NCI-H1694 (cell line): Measurements from ENCODE around the gene GRID2.
"Not testable (repeated sequence)": the region's sequence is repeated elsewhere in the genome, so short reads cannot be mapped to it uniquely, and the experiment has no call there.

Source experiments
- DNase-seq: peaks from one replicate; lab custom pipeline; 2025; lab: John Stamatoyannopoulos, UW

GRID2 gene

GRCh38 chr4:93529692-93530372 is 1226.1 kb downstream of the GRID2 start:
- DNase-seq: no peak

DNA sequence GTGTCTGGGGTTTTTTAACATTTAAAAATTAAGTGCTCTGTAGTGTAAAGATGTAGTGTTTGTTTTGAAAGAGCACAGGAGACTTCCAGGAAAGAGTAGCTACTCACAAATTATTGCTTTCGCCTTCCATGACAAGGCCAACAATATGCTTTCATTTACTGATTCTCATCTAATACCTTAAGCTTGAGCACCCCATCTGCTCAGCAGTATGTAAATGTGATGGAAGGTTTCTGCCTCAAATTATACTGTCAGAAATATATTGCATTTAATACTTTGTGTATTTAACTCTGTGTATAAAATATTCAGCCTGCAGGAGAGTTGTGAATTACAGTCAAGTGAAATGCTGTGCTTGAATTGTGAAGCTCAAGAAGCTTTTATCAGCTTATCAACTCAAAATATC is 1228.5 kb downstream of the GRID2 start:
- DNase-seq: no peak

- no peak for DNase-seq
Measured at GRCh38 chr4:93540562-93540961, 1236.8 kb downstream of the GRID2 start.

DNA sequence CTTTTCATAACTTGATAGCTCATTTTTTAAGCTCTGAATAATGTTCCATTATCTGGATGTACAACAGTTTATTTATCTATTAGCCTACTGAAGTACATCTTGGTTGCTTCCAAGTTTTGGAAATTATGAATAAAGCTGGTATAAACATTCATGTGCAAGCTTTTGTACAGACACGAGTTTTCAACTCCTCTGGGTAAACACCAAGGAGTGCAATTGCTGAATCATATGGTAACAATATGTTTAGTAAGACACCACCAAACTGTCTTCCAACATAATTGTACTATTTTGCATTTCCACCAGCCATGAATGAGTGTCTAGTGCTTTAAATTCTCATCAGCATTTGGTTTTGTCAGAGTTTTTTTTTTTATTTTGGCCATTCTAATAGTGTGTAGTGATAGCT is 1258.1 kb downstream of the GRID2 start:
- DNase-seq: no peak

DNA sequence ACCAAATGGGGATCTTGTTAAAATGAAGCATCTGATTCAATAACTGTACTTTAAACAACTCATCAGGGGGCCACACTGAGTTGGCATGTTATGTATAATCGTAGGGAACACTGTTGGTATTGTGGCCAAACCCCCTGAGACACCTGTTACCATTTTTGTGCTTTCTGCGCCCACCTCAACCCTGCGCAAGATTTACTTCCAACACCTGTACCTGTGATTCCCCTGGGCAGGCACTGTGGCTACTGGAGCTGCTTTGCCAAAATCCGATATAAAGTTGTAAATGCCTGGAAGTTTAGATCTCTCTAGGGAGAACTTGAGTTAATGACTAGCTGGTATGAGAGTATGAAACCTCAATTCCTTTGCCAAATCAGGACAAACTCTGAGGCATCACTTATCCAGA is 1265.0 kb downstream of the GRID2 start:
- no peak for DNase-seq

DNA sequence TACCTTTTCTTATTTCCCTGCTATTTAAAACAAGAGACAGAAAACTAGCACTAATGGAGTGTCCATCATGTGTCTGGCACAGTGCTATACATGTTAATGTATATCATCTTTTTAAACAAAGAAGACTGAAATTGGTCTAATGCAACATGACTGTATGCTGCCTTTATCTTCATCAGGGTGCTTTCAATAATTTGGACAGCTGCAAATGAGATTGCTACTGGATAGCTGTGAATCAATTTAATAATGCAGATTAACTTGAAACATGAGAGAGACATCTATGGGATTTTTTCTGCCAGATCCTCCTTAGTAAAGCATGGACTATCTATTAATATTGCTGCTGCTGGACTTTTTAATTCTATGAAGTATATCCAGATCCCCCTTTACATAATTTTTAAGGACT is 1269.5 kb downstream of the GRID2 start:
- no peak for DNase-seq

DNA sequence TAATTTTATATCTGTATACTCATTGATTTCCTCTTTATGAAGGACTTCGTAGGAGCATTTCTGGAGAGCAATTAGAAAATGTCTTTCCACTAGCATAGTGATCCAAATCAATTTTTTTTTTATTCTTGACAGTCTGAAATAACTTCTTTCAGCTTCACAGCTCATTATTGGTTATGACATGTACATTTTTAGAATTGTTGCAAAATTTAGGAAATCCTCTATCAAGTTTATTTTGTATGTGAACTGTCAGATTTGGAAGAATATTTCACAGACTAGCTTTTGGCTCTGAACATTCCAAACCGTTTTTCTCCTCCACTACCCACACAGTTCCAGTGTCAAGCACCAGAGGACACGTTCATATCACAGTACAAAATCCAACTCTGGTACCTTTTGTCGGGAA is 1275.2 kb downstream of the GRID2 start:
- DNase-seq: no peak

DNA sequence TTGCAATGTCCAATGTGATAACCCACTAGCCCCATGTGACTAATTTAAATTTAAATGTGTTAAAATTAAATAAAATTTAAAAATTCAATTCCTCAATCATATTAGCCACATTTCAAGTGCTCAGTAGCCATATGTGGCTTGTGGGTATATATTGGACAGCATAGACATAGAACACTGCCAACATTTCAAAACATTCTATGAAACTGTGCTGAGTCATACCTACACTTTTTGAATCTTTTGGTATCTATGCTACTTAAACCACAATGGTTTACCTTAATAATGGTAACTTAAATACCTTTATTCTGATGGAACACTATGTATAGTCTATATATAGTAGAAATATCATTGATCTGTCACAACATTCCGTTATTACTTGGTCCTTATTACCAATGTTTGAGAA is 1301.4 kb downstream of the GRID2 start:
- DNase-seq: no peak

GRCh38 chr4:93617606-93618005 is 1313.8 kb downstream of the GRID2 start:
- DNase-seq: peak; percentile 74

DNA sequence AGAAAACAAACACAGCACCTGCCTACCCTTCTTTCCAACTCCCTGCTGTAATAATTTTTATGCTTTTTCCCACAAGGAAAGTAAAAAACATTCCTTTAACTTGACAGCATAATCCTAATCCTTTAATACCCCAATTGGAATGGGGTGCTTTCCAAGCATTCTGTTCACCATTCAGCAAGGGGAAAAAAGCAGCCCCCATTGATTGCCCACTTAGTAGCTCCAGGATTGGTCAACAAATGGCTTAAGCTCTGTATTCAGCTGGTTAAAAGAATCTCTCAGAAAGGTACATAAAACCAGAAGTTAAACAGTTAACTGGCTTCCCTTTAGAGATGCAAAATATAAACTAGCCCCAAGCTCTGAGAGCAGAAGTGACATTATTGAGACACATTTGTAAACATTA is 1330.0 kb downstream of the GRID2 start:
- no peak for DNase-seq

- DNase-seq: no peak
Measured at GRCh38 chr4:93635943-93636342, 1332.2 kb downstream of the GRID2 start.

DNA sequence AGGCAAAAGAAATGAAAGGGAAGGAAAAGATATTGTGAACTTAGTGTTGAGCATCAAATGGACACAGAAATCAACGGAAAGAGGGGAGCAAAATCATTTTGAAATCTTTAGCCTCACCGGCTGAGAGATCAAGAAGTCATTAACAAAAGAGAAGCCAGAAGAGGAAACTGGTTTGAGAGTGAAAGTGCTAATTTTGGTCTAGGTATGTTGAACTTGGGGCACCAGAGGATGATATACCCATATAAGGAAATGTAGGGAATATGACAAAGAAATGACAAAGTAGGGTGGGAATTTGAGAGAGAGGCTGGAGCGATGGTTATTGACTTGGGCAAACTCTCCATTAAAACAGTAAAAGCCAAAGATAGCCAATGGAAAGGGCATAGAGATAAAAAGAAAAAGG is 1341.4 kb downstream of the GRID2 start:
- DNase-seq: no peak

- DNase-seq: no peak
Measured at GRCh38 chr4:93646233-93646930, 1342.6 kb downstream of the GRID2 start.

GRCh38 chr4:93648258-93648657 is 1344.5 kb downstream of the GRID2 start:
- no peak for DNase-seq

DNA sequence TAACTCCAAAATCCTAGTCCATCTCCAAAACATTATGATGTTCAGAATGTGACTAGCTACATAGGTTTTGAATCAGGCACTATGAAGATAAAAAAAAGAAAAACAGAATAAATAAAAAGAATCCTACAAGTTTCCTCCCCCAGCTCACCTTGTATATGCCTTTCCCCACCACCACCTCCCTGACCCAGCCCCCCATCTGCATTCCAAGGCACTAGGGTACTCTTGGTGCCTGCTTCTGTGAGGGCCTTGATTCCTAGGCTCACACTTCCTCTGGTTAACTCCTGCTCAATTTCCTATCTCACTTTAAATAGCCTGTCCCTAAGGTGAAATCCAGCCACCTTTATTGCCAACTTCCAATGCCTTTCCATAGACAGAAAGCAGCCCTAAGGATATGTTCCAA is 1346.1 kb downstream of the GRID2 start:
- DNase-seq: no peak

DNA sequence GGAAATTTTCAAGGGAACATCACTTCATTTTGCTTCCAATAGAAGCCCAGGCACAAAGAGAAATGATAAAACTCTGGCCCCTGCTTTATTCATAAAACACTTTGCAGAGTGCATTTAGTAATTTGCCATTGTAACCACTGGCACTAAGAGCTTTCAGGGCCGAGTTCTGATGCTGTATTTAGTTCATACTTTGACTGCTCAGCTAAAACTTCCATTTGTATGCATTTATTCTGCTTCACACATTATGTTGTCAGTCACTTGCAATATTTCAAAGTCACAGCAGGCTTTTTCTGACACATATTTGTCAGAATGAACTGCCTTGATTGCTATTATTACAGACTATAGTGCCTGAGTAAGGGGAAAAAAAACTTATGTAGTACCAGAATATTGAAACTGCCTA is 1350.4 kb downstream of the GRID2 start:
- DNase-seq: no peak

GRCh38 chr4:93657527-93657926 is 1353.8 kb downstream of the GRID2 start:
- DNase-seq: no peak

DNA sequence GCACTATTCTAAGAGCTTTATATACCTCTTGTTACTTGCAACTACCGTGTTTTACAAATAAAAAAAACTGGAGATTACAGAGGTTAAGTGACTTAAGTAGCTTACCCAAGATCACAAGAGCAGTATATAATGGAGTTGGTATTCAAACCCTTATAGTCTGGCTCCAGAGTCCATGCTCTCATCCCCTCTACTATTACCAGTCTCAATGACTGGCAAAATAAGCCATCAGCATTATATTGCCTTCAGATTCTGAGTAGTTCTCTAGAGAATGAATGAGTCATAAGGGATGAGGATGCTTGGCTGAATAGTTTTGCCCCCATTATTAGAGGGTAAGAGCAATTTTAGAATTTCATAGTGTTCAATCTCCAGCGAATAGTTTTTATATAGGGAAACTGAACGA is 1354.7 kb downstream of the GRID2 start:
- DNase-seq: no peak

GRCh38 chr4:93659629-93660028 is 1355.9 kb downstream of the GRID2 start:
- no peak for DNase-seq

DNA sequence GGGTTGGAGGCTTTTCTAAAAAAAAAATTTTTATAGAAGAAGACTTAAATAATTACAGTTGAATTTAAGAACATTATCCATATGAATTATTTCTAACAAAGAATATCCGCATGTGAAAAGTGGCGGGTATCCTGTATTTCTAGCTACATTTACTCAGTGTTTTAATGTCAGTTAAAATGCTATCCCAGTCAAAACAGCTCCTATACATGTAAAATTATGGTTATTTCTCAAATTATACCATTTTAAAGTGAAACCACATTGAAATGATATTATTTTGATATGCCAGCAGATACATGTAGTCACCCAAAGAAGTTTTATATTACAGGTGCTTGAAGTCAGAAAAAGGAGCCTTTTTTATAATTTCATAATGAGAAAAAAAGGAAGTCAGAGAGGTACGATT is 1356.3 kb downstream of the GRID2 start:
- no peak for DNase-seq

GRCh38 chr4:93670434-93670833 is 1366.7 kb downstream of the GRID2 start:
- DNase-seq: no peak

- DNase-seq: no peak
Measured at GRCh38 chr4:93671093-93671492, 1367.3 kb downstream of the GRID2 start.

DNA sequence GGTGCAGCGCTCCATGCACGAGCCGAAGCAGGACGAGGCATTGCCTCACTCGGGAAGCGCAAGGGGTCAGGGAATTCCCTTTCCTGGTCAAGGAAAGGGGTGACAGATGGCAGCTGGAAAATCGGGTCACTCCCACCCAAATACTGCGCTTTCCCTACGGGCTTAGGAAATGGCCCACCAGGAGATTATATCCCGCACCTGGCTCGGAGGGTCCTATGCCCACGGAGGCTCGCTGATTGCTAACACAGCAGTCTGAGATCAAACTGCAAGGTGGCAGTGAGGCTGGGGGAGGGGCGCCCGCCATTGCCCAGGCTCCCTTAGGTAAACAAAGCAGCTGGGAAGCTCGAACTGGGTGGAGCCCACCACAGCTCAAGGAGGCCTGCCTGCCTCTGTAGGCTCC is 1373.2 kb downstream of the GRID2 start:
- not testable (repeated sequence) for DNase-seq

DNA sequence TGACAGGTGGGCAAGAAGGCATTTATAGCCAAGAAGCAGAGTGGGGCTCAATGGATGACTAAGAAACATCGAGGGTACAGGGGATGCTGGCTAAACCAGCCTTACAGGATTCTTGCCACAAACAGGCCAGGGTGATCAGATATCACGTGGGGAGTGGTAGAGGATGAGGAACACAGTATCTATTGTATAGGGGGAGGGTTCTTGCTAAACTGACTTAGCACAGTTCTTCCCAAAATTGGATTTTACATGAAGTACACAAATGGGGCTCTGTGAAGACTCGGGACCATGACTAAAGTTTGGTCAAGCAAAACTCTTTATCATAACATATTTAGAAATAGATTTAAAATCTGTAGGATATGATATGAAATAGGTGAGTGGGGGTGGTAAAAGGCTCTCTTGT is 1380.8 kb downstream of the GRID2 start:
- no peak for DNase-seq
